CD4-positive, alpha-beta T cell treated with Interleukin-17A for 1 hour (primary cell): ENCODE measurements around the gene RTN4RL1.
"Not testable (repeated sequence)": the region's sequence is repeated elsewhere in the genome, so short reads cannot be mapped to it uniquely, and the experiment has no call there.

Experiments used
- DNase-seq: peaks from one replicate; pipeline ENCODE4 v3.0.0-alpha.2; 2020

The RTN4RL1 gene

DNA sequence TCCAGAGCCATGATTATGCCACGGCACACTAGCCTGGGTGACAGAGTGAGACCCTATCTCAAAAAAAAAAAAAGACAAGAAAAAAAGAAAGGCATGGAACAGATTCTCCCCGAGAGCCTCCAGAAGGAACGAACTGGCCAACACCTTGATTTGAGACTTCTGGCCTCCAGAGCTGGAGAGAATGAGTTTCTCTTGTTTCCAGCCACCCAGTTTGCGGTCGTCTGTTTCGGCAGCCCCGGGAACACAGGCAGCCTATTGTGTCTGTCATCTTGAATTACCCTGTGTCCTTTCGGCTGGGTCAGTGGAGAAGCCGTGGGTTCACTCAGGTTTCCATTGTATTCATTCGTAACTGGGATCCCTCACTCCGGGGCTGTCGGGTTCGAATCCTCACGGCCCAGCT lies 111.4 kb downstream of the RTN4RL1 start:
- no peak for DNase-seq

DNA sequence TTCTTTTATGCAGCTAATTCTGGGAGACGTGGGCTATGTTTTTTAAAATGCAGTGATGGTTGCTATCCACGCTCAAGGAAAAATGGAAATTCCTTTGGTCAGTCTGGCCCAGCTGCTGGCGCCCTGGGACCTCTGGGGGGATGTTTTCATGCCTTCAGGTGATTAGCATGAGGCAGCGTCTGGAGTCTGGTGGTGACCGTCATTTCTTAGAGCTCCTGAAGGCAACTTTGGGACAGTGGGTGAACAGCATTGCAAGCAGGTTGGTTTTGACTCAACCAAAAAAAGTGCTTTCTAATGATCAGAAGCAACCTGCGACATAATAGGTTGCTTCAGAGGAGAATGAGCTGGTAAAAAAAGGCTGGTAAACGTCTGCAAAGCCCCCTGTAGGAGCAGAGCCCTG lies 113.0 kb downstream of the RTN4RL1 start:
- DNase-seq: no peak

DNA sequence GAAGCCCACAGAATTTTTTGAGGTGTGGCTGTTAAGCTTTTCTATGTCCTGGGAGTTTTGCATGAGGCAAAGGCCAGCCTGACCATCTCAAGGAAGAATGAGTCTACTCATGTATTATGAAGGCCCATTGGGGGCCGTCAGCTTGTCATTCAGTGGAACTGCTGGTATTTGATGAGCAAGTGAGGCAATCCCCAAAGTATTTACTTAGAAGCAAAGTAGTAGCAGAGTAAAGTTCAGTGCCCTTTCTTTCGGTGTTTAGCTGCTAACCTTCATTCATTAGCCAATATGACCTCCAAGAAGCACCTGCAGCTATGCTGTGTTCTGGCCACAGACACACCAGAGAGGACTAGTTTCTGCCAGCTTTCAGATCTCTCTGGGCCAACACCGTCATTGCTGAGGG lies 115.1 kb downstream of the RTN4RL1 start:
- no peak for DNase-seq

DNA sequence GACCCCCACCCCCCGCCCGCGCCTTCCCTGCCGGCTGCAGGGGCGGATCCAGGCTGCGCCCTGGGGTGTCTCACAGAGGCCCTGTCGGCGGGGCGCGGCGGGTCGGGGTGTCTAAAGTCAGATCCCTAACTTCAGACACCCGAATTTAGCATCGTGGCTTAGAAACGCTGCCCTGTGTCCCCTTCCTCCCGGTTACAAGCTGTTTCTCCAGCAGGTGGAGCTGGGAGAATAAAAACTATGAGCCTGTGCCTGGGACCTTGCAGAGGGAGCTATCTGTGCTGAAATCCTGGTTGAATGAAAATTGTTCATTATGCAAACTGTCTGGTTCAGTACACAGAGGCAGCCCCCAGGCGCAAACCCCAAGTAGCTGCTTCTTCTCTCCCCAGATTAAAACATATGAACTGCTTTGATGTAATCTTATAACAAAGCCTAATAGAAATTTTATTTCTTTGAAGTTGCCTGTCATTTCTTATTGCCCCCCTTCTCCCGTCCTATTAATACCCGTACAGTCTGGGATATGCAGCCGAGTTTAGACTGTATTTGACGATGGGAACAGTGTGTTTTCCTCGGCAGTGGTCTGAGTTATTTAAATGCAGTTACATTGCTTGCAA lies 116.3 kb downstream of the RTN4RL1 start:
- DNase-seq: peak; percentile 52

DNA sequence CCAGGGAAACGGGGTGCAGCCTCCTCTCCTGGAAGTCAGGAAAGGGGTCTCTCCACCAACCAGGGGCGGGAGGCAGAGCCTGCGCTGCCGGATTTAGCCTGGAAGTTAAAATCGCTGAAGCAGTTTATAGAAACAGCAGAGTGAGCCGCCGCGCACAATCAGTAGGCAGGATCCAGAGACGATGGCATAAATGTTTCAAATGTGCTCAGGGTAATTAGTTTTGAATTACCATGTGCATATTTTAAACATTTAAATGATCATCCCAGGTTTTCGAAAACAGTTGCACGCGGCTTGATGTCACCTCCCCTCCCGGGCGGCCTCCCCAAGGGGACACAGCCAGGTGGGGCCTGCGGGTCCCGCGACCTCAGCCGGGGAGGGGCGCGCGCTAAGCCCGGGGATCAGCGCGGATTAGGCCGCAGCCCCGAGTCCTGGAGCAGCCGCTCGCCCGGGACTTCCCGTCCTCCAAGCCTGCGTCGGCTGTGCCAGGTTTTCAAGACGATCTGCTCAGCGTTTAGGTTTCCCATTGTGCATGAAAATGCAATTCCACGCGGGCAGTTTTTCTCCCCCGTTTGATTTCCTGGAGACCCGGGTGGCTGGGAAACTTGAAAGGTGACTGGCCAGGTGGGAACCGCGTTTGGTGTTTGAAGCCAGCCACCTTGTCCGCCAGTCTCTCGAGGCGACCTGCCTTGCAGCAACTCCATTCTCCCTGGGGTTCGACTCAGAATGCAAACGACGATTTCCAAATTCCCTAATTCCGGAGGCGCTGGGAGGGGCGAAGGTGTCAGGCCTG lies 117.0 kb downstream of the RTN4RL1 start:
- peak; percentile 2 for DNase-seq

DNA sequence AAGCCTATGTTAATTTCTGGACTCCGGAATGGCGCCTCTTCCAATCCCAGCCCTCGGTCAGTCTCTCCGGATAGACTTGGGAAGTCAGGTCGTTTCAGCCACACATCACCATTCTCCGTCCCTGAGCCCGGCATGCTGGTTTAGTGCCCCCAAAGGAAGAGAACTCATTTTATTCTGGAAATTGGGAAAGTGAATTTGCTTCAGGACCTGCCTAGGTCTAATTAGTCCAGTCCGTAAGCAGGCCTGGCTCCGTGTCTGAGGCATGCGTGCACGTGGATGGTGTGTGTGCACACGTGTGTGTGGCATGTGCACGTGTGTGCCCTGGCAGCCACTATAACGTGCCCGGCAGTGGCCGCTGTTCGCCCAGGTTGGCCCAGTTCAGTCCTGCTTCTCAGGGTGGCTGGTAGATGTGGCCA lies 117.9 kb downstream of the RTN4RL1 start:
- DNase-seq: no peak

DNA sequence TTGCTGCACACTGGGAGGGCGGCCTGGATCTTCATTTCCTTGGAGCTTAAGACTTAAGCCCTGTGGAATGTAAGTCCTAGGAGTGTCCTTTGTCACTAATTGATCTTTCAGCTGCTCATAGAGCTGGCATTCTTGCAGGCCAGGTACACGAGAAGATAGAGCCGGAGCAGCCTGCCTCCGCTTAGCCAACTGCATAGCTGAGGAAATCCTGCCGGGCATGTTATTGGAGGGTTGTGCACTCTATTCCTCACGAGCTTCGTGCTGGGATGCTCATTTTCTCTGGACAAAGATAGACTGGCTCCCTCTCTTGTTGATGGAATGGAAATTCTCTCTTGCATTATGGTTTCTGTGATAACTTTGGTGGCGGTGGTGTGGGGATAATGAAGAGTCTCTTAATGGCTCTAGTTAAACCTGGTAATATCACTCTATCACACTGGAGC lies 118.5 kb downstream of the RTN4RL1 start:
- DNase-seq: no peak

DNA sequence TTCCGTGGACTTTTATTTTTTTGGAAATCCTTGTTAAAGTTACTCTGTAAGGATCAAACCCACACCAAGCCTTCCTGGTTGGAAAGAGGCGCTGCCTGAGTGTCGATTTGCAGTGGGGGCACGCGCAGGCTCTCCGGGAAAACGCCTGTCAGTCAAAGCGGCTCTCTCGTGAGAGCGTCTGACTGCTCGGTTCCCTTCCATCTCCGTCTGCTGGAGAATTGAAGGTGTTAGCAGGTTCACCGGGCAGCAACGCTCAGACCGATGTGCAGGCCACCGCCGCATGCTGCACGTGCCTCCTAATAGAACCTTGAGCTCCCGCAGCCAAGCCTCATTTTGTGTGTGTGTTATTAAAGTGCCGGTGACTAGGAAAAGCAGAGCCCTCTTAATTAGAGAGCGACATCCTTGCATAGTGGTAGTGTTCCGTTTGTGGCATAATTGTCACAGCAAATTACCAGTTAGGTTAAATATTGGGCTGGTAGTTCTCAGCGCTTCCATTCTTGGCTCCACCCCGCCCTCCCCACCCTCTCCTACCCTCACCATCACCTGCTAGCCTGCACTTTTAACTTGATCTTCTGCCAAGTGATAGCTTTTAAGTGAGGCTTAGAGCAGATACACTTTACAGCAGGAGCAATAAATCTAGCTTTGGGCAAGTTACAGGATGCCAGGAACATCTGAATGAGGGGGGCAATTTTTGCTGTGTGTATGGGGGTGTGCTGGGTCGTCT lies 119.8 kb downstream of the RTN4RL1 start:
- DNase-seq: no peak

DNA sequence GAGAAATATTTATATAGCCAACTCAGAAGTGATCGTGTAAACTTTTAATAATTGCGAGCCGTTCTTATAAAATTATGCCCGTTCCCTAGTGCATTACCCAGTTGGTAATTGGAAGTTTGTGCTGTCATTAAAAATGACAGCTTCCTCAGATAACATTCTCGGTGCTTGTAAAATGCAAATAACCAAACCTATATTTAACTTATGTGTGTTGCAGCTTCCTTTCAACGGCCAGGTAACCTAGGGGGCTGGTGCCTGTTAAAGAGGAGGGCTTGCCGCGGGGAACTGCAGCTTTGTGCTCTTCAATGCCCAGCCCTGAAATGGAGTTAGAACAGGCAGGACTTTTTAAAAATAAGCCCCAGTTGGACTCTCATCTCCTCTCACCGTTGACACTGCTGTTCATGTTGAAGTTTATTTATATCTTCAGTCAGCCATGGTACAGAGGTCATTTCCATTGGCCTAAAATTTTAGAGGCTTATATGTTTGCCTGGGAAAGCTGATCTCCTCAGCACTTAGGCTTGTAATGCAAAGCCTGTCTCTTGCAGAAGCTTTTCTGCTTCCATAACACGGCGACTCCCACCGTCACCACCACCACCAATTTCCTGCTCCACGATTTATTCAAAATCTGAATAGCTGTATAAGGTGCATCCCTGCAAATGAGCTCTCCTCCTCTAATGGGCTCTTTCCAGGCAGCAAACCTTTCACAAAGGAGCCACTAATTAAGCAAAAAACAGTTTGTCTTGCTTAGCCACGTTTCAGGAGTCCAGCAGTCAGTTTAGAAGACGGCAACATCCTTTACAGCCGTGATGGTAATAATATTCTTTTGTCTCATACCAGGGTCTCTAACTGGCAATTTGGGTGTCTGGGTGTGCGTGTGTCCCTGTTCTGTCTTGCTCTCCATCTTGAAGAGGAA lies 120.6 kb downstream of the RTN4RL1 start:
- no peak for DNase-seq

DNA sequence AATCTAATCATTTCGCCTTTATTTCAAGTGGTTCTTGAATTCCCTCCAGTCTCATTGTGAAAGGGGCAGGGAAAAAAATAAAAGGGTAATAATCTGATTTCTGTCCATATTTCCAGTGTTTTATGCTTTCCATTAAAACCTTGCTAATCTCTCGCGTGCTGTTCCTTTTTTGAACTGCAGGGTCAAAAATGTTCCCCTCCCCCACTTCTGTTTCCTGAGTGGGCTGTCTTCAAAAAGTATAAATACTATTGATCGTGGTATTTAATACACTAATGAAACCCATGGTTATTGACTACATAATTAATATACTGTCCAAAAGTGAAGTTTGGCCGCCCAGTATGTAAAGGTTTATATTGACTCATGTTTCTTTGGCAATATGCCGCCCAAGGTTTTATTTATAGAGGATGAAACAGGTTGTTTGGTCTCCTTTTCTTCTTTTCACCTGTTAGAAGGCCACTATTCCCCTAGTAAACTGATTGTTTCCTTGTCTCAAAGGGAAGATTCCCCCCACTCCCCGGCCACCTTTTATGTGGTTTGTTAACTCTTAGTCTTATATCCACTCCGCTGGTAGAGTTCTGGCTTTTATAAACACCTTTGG lies 125.6 kb downstream of the RTN4RL1 start:
- DNase-seq: no peak

DNA sequence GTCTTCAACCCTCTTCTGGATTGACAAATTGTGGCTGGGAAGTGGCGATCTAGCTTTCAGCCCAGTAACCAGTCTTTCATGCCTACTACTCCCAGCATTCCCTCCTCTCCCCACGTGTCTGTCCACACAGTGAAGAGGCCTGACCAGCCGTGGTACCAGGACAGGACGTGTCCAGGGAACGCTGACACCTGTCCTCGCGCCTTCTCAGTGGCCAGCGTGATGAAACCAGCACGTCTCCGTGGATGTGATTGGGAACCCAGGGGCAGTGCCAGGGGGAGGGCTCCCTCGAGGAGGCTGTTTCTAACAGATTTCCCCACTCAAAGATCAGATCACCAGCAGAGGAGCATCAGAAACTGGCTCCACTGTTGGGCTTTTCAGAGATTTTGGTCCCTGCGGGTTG lies 126.3 kb downstream of the RTN4RL1 start:
- DNase-seq: no peak

DNA sequence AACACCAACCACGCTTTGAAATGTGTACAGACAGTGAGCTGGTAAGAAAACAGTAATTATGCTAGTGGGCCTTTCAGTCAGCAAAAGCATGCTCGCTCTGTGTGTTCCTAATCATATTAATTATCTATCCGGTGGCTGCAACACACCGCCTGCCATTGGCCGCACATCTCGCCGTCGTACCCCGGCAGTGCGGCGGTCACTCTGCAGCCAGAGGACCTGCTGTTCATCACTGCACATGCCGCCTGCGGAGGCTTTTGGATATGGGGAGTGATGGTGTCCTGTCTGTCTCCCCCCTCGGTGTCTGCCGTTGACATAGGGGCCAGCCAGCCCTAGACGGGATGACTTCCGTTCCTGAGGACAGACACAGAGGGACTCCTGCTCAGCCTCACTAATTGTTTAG lies 126.8 kb downstream of the RTN4RL1 start:
- DNase-seq: no peak

DNA sequence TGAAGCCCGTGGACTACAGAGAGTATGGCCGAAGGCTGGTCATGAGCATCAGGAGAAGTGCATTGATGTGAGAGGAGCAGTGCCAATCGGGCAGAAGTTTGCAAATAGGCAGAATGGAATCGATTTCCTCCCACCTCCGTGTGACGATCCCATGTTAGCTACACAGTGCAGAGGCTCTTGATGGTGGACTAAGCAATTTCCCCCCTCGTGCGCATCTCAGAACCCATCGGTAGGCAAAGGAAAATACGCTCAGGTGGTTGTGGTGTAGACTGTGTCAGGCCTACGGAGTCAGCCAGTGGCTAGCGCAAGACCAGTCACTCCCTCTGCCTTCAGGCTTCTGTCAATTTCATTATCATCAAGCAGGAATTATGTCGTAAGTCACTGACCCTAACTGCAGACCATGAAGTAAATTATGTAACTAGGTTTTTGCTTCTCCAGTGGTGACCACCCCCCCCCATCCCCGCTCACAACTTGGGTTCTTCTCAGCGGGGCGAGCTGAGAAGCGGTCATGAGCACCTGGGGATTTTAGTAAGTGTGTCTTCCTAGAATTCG lies 128.0 kb downstream of the RTN4RL1 start:
- DNase-seq: no peak

DNA sequence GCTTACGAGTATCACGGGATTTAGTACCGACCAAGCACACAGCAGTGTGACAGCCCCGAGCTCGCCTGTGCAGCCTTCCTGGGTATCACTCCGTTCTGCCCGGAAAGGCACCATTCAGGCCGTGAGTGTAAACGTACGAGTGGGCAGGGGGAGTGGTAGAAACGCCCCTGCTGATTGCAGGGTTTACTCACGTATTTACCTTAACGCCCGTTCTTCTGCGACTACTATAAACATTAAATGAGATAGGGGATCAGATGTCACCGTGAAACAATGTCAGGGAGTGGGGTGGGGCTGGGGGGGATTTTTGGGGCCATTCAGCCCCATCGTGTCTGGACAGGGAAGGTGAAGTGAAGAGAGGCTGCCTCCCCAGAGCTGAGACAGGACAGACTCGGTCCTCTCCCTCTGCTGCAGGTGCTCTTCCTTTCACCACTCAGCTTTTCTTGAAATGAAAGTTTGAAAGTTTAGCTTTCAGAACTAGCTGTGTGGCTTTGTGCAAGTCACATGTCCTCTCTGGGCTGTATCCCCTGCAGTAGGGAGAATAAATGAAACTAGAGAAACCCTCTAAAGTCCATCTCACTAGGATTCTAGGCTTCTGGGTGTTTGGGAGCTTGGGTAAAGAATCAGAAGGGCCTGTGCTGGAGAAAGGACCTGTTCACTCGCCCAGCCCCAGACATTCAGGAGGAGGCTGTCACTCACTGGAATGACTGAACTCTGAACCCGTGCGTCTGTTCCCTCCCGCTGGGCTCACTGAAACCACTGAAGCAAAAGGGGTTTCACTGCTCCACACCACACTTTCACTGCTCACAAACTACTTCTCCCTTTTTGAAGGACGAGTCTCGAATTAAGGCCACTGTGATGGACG lies 128.7 kb downstream of the RTN4RL1 start:
- DNase-seq: no peak

DNA sequence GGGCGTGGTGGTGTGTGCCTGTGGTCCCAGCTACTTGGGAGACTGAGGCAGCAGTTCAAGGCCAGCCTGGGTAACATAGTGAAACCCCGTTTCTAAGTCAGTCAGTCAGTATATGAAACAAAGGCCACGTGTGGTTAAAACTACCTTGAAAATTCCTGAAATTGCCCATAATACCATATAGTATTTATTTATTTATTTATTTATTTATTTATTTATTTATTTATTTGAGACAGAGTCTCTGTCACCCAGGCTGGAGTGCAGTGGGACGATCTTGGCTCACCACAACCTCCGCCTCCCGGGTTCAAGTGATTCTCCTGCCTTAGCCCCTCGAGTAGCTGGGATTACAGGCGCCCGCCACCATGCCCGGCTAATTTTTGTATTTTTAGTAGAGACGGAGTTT lies 129.7 kb downstream of the RTN4RL1 start:
- DNase-seq: not testable (repeated sequence)

DNA sequence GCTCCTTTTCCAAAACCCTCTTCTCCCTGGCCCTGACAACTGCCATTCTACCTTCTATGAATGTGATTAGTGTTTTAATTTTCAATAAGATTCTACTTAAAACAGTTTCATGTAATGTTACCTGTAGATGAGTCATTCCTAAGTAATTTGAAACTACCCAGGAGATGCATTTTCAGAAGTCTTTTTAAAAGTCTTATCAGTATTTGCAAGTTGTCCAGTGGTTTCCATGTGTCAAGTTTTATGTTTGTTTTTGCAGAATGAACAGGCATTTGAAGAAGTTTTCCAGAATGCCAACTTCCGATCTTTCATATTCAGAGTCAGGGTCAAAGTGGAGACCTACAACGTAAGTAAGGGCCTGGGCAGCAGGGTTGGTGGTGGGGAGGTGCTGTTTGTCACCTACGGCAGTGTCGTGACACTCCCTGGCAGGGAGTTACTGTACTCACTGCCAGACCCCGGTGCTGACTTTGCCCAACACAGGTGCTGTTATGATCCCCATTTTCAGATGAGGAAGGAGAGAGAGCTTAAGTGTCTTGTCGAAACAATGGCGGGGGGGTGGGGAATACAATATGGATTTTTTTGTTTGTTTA lies 130.3 kb downstream of the RTN4RL1 start:
- DNase-seq: no peak

DNA sequence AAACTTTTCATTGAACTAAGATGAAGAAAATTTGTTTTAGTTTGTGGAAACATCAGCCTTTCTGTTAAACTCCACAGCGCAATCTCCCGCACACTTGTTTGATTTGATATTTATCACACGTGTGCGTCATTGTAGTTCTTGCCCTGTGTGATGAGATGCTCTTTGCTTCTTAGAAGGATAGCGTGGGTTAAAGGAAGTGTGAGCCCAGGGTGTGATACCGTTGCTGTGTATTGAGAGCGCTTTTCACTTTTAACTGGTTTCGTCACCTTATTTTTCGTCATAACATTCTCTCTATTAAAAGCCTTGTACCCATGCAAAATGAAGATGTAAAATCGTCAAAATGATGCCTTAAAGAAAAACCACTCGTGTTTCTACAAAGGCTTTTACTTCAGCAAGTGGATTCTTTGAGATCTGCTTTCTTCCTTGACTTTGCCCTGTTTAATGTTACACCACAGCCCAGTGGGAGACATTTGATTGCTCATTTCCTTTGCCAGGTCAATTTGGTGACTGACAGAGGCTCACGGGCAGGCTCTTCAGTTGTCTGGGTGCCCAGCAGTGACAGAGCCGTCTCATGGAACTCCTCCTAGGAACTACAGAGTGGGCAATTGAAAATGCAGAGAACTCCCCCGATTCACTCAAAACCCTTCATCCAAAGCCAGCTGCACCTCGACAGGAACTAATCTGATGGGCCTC lies 134.2 kb downstream of the RTN4RL1 start:
- DNase-seq: peak; percentile 44

DNA sequence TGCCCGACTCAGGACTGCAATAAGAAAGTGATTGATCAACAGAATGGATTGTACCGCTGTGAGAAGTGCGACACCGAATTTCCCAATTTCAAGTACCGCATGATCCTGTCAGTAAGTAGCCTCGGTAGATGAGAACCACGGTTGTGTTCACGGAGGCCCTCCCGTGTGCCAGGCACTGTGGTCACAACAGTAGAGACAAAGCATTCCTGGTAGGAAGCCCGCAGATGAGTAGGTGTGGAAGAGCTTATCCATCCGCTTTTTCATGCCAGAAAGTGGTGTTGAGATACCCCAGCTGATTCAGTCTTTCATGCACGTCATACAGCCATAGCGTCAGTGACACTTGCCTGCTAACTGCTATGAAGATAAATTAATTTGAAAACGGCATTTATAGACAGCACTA lies 136.4 kb downstream of the RTN4RL1 start:
- DNase-seq: no peak
